Common myeloid progenitor, CD34-positive (primary cell): Measurements from ENCODE around the gene PAPOLG.

Experiments
- CTCF ChIA-PET: fragments of 350-600 bp; sonication (Branson Sonifier 250); formaldehyde crosslinking; loops from one replicate; lab custom pipeline; 2021; ENCODE audit warnings: antibody characterized with exemption; lab: Charles Lee
- POLR2A ChIA-PET: fragments of 350-600 bp; sonication (Branson Sonifier 250); formaldehyde crosslinking; loops from one replicate; lab custom pipeline; 2021; ENCODE audit warnings: antibody characterized with exemption; lab: Charles Lee
- DNase-seq, 3 donors: peaks; one replicate each; pipeline versions ENCODE4 v3.0.0 to v3.0.0-alpha.2; 2013
- H3K27ac ChIP-seq, 2 experiments: 1 replicate in 1 of 2; 2 replicates in 1 of 2; pipeline ENCODE4 v1.7.0; 2013; ENCODE audit warnings: inconsistent platforms in 2 of 2, low read length in 2 of 2, mild to moderate bottlenecking in 2 of 2, low read depth in 1 of 2, moderate library complexity in 1 of 2; ENCODE audit not compliant: severe bottlenecking in 2 of 2, insufficient read depth in 1 of 2, poor library complexity in 1 of 2
- H3K27me3 ChIP-seq, 5 experiments: replicated peaks in 2 of 5; 1 replicate in 3 of 5; 2 replicates in 2 of 5; pipeline versions ENCODE4 v1.6.1 to v1.7.0; 2013; ENCODE audit warnings: low read length in 4 of 5, mild to moderate bottlenecking in 2 of 5, moderate library complexity in 2 of 5, inconsistent platforms in 1 of 5; ENCODE audit not compliant: insufficient read depth in 5 of 5, control insufficient read depth in 4 of 5
- H3K36me3 ChIP-seq, 4 experiments: 1 replicate in 2 of 4; 2 replicates in 2 of 4; pipeline versions ENCODE4 v1.6.1 to v1.7.0; 2013; ENCODE audit warnings: low read length in 3 of 4, control low read depth in 1 of 4, mild to moderate bottlenecking in 1 of 4; ENCODE audit not compliant: control insufficient read depth in 4 of 4, insufficient read depth in 4 of 4
- H3K4me1 ChIP-seq, 4 experiments: 1 replicate in 3 of 4; 2 replicates in 1 of 4; pipeline versions ENCODE4 v1.6.1 to v1.7.1; 2013; ENCODE audit warnings: low read length in 3 of 4, mild to moderate bottlenecking in 3 of 4, control low read depth in 1 of 4, inconsistent platforms in 1 of 4, moderate library complexity in 1 of 4; ENCODE audit not compliant: control insufficient read depth in 4 of 4, insufficient read depth in 4 of 4; ENCODE audit errors: control extremely low read depth in 1 of 4
- H3K4me3 ChIP-seq, 7 experiments: 1 replicate in 4 of 7; 2 replicates in 3 of 7; pipeline versions ENCODE4 v1.5.1 to v1.7.0; 2013; ENCODE audit warnings: mild to moderate bottlenecking in 7 of 7, low read length in 6 of 7, moderate library complexity in 6 of 7, inconsistent platforms in 2 of 7, low read depth in 2 of 7, control low read depth in 1 of 7; ENCODE audit not compliant: insufficient read depth in 4 of 7, control insufficient read depth in 1 of 7; ENCODE audit errors: extremely low read depth in 1 of 7
- H3K9me3 ChIP-seq, 5 experiments: 1 replicate in 4 of 5; 2 replicates in 1 of 5; pipeline versions ENCODE4 v1.6.1 to v1.7.1; 2013; ENCODE audit warnings: low read length in 4 of 5, mild to moderate bottlenecking in 2 of 5, inconsistent platforms in 1 of 5, low read depth in 1 of 5, moderate library complexity in 1 of 5; ENCODE audit not compliant: control insufficient read depth in 4 of 5, insufficient read depth in 2 of 5; ENCODE audit errors: control extremely low read depth in 1 of 5
- WGBS: methylation state at CpG from one replicate; pipeline ENCODE4 v1.1.5; 2013; ENCODE audit not compliant: insufficient coverage; 5-methylcytosine and 5-hydroxymethylcytosine counted together

The PAPOLG gene

DNA sequence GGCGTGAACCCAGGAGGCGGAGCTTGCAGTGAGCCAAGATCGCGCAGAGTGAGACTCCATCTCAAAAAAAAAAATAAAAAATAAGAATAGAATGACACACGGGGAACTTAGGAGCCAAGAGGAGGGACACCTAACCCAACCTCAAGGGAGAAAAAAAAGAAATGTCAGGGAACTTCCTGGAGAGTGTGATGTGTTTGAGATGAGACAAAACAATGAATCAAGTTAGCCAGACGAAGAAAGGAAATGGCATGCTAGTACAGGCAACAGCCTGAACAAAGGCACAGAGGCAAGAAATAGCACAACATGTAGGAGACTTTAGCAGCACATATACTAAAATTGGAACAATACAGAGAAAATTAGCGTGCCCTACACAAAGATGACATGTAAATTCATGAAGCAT, 36.7 kb upstream of the PAPOLG start:
- no peak overlapping the region for H3K4me3 ChIP-seq
- H3K4me1 ChIP-seq, result peaks cover 0 to 4% (median 0%) of the 10 kb centered on the region in 4 experiments
- 8% methylated on average over 2 of the region's 7 CpGs for WGBS
- H3K9me3 ChIP-seq, result peaks cover 0 to 1% (median 0%) of the 10 kb centered on the region in 5 experiments
- ChIA-PET CTCF (interaction anchor here (1.2 kb wide), 1 partner anchor 9 kb away, joined by 3 read pairs; no protein-coding TSS in a partner anchor), POLR2A (no interaction called here)
- H3K36me3 ChIP-seq, result no peaks in the 10 kb centered on the region
- no peaks in the 10 kb centered on the region for H3K27me3 ChIP-seq
- no peak overlapping the region for H3K27ac ChIP-seq
- DNase-seq, result peak in 1 of 3 donors; percentile 29

DNA sequence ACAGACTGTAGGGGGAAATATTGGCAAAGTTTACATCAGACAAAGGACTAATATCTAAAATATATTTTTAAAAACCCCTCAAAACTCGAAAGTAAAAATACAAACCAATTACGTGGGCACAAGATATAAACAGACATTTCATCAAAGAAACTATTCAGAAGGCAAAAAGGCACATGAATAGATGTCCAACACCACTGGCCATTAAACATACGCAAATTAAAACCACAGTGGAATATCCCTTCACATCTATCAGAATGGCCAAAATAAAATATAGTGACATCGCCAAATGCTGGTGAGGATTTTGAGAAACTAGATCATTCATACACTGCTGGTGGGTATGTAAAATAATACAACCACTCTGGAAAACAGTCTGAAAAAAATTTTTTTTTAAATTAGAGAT, 30.6 kb upstream of the PAPOLG start:
- Histone ChIP-seq H3K4me1 (no peaks in the 10 kb centered on the region), H3K4me3 (no peak overlapping the region), H3K27me3 (no peaks in the 10 kb centered on the region), H3K27ac (no peak overlapping the region), H3K36me3 (no peaks in the 10 kb centered on the region), H3K9me3 (peaks cover 0 to 6% (median 0%) of the 10 kb centered on the region in 5 experiments)
- CTCF ChIA-PET, result no interaction called here
- no CpG with 5 or more reads among the region's 4 CpGs for WGBS
- POLR2A ChIA-PET, result no interaction called here
- no peak for DNase-seq

DNA sequence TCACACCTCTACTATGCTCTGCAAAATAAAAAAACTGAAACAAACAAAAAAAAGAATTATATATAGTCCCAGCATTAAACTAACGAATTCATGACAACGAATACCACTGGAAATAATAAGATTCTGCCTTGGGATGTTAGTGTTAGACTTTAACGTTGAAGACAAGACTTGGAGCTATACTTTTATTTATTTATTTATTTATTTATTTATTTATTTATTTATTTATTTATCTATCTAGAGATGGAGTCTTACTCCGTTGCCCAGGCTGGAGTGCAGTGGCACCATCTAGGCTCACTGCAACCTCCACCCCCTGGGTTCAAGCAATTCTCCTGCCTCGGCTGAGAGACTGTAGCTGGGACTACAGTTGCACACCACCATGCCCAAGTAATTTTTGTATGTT, 27.2 kb upstream of the PAPOLG start:
- no peak for DNase-seq
- H3K36me3 ChIP-seq, result no peaks in the 10 kb centered on the region
- H3K9me3 ChIP-seq, result peaks cover 0 to 6% (median 0%) of the 10 kb centered on the region in 5 experiments
- no peak overlapping the region for H3K4me3 ChIP-seq
- WGBS, result 100% methylated on average over 1 of the region's 5 CpGs
- no peak overlapping the region for H3K27ac ChIP-seq
- H3K27me3 ChIP-seq, result no peaks in the 10 kb centered on the region
- no peaks in the 10 kb centered on the region for H3K4me1 ChIP-seq
- ChIA-PET CTCF (interaction anchor here (1.0 kb wide), 1 partner anchor 18 kb away, joined by 3 read pairs; no protein-coding TSS in a partner anchor), POLR2A (no interaction called here)

DNA sequence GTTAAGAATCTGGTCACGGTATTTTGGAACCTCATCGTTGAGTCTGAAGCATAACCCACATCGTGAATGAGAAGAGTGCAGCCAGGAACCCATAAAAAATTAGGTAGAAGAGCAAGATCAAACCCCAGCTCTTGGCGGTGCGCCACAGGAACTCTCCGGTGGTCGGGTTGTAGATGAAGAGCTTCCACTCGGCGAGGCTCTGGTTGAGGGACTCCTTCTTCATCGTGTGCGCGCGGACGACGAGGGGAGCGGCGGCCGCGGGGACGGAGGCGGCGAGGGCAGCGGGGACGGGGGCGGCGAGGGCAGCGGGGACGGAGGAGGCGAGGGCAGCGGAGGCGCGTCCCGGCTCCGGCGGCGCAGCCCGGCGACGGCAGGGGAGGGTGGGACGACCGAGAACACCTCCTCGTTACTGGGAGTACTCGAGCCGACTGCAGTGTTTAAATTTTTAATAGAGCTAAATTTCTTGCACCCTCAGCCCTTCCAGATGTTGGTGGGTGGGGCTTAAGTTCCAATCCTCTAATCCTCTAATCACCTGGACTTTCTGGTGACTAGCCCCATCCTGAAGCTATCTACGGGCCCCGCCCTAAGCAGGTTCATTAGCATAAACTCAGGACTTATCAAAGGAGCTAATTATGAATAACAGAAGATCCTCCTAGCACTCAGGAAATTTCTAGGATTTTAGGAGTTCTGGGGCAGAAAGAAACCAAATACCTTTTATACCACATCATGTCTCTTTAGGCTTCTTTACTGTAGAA, 20.4 kb upstream of the PAPOLG start:
- WGBS, result 0% methylated on average over 28 of the region's 46 CpGs
- H3K36me3 ChIP-seq, result no peaks in the 10 kb centered on the region
- ChIA-PET POLR2A (interaction anchor here (0.6 kb wide), 1 partner anchor 22 kb away, joined by 3 read pairs; no protein-coding TSS in a partner anchor), CTCF (interaction anchor here (1.2 kb wide), 1 partner anchor 9 kb away, joined by 3 read pairs; no protein-coding TSS in a partner anchor)
- peak in 2 of 3 donors; percentile 61 to 67 for DNase-seq
- H3K27me3 ChIP-seq, result peaks cover 0 to 20% (median 5%) of the 10 kb centered on the region in 5 experiments
- peaks cover 0 to 3% (median 0%) of the 10 kb centered on the region in 5 experiments for H3K9me3 ChIP-seq
- H3K4me1 ChIP-seq, result peaks cover 0 to 9% (median 5%) of the 10 kb centered on the region in 4 experiments
- peak overlapping the region in 6 of 7 experiments; percentile 50 to 75 (median 62) for H3K4me3 ChIP-seq
- H3K27ac ChIP-seq, result no peak overlapping the region

DNA sequence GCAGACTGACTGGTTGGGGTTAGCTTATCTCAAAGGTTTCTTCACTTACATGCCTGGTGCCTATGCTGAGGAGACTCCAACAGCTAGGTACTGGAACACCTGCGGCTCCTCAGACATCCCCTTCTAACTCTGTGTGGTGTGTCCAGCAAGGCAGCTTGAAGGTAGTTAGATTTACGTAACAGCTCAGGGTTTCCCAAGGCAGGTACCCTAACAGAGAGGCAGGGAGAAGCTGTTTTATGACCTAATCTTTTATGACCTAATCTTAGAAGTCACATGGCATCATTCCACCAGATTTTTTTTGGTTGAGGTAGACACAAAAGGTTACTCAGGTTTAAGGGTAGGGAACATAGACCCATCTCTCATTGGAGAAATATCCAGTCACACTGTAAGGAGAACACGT, 17.4 kb upstream of the PAPOLG start:
- ChIA-PET POLR2A (no interaction called here), CTCF (interaction anchor here (1.3 to 1.8 kb wide), 2 partner anchors 28 to 30 kb away, joined by 4 to 7 read pairs; no protein-coding TSS in a partner anchor)
- no peak for DNase-seq
- no peak overlapping the region for H3K4me3 ChIP-seq
- no peak overlapping the region for H3K27ac ChIP-seq
- H3K9me3 ChIP-seq, result peaks cover 0 to 3% (median 0%) of the 10 kb centered on the region in 5 experiments
- no peaks in the 10 kb centered on the region for H3K36me3 ChIP-seq
- peaks cover 0 to 20% (median 5%) of the 10 kb centered on the region in 5 experiments for H3K27me3 ChIP-seq
- peaks cover 0 to 12% (median 7%) of the 10 kb centered on the region in 4 experiments for H3K4me1 ChIP-seq
- WGBS, result 93% methylated on average over 3 of the region's 3 CpGs

DNA sequence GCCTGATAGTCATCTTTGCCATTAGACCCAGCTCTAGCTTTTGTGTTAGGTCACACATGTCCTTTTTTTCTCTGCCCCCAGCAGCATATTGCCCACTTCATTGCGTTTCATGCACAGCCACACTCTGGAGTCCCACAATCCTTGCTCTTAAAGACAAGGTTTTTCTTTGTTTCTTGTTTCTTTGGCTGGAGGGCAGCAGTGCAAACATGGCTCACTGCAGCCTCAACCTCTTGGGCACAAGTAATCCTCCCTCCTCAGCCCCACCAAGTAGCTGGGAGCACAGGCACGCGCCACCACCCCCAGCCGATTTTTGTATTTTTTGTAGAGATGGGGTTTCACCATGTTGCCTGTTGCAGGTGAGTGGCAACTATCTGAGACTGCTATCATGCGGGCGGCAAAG, 16.9 kb upstream of the PAPOLG start:
- H3K4me3 ChIP-seq, result no peak overlapping the region
- H3K36me3 ChIP-seq, result no peaks in the 10 kb centered on the region
- H3K27ac ChIP-seq, result no peak overlapping the region
- WGBS, result 100% methylated on average over 3 of the region's 6 CpGs
- CTCF ChIA-PET, result interaction anchor here (1.3 to 1.8 kb wide), 2 partner anchors 29 to 31 kb away, joined by 4 to 7 read pairs; no protein-coding TSS in a partner anchor
- peaks cover 0 to 3% (median 0%) of the 10 kb centered on the region in 5 experiments for H3K9me3 ChIP-seq
- peaks cover 0 to 15% (median 7%) of the 10 kb centered on the region in 4 experiments for H3K4me1 ChIP-seq
- POLR2A ChIA-PET, result no interaction called here
- DNase-seq, result peak in 1 of 3 donors; percentile 22
- H3K27me3 ChIP-seq, result peaks cover 0 to 20% (median 5%) of the 10 kb centered on the region in 5 experiments

DNA sequence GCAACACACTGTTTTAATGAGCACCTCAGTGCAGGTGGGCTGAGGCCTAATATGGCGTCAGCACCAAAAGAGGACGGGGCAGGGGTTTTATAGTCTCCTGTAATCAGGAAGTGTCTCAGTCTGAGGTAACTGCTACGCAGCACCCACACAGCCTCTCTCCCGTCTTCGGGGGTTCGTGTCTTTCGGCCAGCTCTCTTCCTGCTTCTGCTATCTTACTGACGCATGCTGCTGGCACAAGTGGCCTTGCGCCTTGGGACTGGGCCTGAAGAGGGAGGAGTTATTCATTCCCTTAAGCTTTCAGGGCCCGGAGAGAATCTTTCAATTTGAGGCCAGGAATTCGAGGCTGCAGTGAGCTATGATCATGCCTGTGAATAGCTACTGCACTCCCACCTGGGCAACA, 14.5 kb upstream of the PAPOLG start:
- ChIA-PET POLR2A (no interaction called here), CTCF (interaction anchor here (1.0 to 1.6 kb wide), 2 partner anchors 14 to 16 kb away, joined by 3 read pairs; partner anchors contain the start of gene PAPOLG)

More for the DNA sequence above, 14.5 kb upstream of the PAPOLG start:
- DNase-seq, result peak; percentile 32 to 75 (median 60)
- peaks cover 0 to 27% (median 22%) of the 10 kb centered on the region in 4 experiments for H3K4me1 ChIP-seq
- WGBS, result 63% methylated on average over 11 of the region's 11 CpGs
- no peak overlapping the region for H3K27ac ChIP-seq
- no peak overlapping the region for H3K4me3 ChIP-seq
- H3K36me3 ChIP-seq, result no peaks in the 10 kb centered on the region
- peaks cover 0 to 7% (median 0%) of the 10 kb centered on the region in 5 experiments for H3K27me3 ChIP-seq
- peaks cover 0 to 3% (median 0%) of the 10 kb centered on the region in 5 experiments for H3K9me3 ChIP-seq
